ENCODE measurements around the gene RPL29.

DNA sequence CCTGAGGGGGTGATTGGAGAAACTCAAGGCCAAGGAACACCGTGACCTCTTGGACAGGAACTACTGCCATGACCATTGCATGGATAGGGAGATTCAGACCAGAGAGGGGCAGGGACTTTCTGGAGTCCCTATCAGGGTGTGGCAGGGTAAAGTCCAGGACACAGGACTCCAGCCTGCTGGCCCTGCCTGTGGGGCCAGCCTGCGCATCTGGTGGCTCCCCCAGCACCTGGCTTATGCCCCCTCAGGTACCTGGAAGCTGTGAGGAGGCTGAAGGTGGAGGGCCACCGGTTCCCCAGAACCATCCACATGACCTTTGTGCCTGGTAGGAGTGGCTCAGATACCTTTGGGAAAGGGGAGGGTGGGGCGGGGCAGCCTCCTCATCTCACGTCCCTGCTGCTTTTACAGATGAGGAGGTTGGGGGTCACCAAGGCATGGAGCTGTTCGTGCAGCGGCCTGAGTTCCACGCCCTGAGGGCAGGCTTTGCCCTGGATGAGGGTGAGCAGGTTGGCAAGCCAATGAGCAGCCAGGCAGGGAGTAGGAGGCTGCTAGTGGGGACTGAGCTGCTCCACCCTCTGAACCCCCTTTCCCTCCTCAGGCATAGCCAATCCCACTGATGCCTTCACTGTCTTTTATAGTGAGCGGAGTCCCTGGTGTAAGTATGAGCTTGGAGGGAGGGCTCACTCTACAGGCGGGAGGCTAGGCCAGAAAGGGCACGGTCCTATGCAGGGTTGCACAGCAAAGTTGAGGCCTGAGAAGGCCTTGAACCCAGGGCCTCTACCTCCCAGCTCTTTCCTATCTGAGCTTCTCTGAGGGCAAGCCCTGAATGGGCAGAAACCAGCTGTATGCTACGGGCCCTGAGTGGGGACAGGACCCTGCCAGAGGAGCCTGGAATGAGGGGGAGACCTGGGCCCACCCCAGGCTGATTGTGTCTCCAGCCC, 9.4 kb downstream of the RPL29 start:
- TF ChIP-seq POLR2A (IDR thresholded peaks at IDR 0.05), result no peak
- TF ChIP-seq, protein P1, sequence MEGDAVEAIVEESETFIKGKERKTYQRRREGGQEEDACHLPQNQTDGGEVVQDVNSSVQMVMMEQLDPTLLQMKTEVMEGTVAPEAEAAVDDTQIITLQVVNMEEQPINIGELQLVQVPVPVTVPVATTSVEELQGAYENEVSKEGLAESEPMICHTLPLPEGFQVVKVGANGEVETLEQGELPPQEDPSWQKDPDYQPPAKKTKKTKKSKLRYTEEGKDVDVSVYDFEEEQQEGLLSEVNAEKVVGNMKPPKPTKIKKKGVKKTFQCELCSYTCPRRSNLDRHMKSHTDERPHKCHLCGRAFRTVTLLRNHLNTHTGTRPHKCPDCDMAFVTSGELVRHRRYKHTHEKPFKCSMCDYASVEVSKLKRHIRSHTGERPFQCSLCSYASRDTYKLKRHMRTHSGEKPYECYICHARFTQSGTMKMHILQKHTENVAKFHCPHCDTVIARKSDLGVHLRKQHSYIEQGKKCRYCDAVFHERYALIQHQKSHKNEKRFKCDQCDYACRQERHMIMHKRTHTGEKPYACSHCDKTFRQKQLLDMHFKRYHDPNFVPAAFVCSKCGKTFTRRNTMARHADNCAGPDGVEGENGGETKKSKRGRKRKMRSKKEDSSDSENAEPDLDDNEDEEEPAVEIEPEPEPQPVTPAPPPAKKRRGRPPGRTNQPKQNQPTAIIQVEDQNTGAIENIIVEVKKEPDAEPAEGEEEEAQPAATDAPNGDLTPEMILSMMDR (IDR thresholded peaks at IDR 0.05), result no peak

Measured in esophagus squamous epithelium (tissue), 4 donors.